K562 (cell line): ENCODE measurements around the gene MRPS10. TPM values are rescaled to one million over a fixed set of nuclear protein-coding genes. Genes with fewer than 3 reads are reported as not detected.

Experiments
- FOXK2 ChIP-seq, 2 experiments: fragments of 450-650 bp; IDR thresholded peaks in 1 of 2; conservative IDR thresholded peaks in 1 of 2; 2 replicates each; pipeline ENCODE4 v1.6.1; 2016; ENCODE audit warnings: low read depth in 2 of 2, mild to moderate bottlenecking in 1 of 2
- NR2F6 ChIP-seq: fragments of 450-650 bp; formaldehyde crosslinking; IDR thresholded peaks from 2 replicates; pipeline ENCODE4 v1.4.0; 2020; ENCODE audit warnings: mild to moderate bottlenecking
- PHTF2 ChIP-seq: fragments of 250-450 bp; sonication (Bioruptor Pico); IDR thresholded peaks from 2 replicates; pipeline ENCODE4 v1.5.0; 2021; ENCODE audit warnings: mild to moderate bottlenecking
- polyA plus RNA-seq, 8 experiments: library from polyadenylated mRNA; depleted of rRNA in 4 of 8; stranded (reverse) in 5 of 8; unstranded in 3 of 8; fragments of >200 nt; fragmentation: Nextera tagmentation in 2 of 8; fragmentation: Illumina TruSeq in 1 of 8; extraction: Ambion mirVana in 2 of 8; extraction: Trizol in 1 of 8; gene quantifications; 2 replicates each; pipeline versions ENCODE4 v1.2.1 to v1.2.3, GENCODE V29; 2011 to 2014; ENCODE audit warnings: inconsistent platforms in 1 of 8, missing spikeins in 1 of 8
- total RNA-seq, 7 experiments: library from RNA; depleted of rRNA in 6 of 7; stranded (reverse); fragments of >200 nt in 6 of 7; fragmentation: Illumina TruSeq in 2 of 7; extraction: Trizol in 2 of 7; gene quantifications; 2 replicates each; pipeline versions ENCODE4 v1.2.1 to v1.2.3, GENCODE V29; 2011 to 2021; ENCODE audit warnings: low replicate concordance in 1 of 7
- TF ChIP-seq, protein P1 (sequence below): fragments of 450-650 bp; IDR thresholded peaks from 2 replicates; pipeline ENCODE4 v1.6.1; 2016; ENCODE audit warnings: low read depth
- TF ChIP-seq, protein P2 (sequence below): fragments of 450-650 bp; formaldehyde crosslinking; IDR thresholded peaks from 2 replicates; pipeline ENCODE4 v1.4.0; 2020; ENCODE audit warnings: mild to moderate bottlenecking
- TF ChIP-seq, protein P3 (sequence below): fragments of 450-650 bp; IDR thresholded peaks from 2 replicates; pipeline ENCODE4 v1.6.1; 2018; ENCODE audit not compliant: partially characterized antibody
- TF ChIP-seq, protein P4 (sequence below): fragments of 250-450 bp; sonication (Bioruptor Pico); IDR thresholded peaks from 2 replicates; pipeline ENCODE4 v1.4.0; 2020; ENCODE audit warnings: mild to moderate bottlenecking

MRPS10 gene
- total and polyA plus RNA-seq, 9 of the 15 experiments (the other 6 are each of a cell fraction or from before 2014, with no cell fraction given) = 48.6 to 166 (median 93.7) TPM

DNA sequence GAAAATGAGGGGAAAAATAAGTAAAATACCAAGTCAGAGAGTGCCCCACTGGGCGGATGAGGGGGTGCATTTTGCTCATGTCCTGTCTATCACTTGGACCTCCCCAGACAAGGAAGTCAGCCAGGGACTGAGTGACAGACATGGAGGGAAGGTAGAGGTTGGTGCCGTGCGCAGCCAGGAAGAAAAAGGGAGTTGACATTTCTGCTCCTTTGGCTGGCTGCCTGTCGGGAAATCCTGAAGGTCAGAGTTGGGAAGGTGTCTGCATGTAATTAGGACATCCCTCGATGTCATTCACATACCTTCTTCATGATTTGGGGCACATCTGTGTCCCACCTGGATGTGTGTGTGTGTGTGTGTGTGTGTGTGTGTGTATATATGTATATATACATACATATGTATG, 35.6 kb downstream of the MRPS10 start (continued):
- TF ChIP-seq, protein P1, sequence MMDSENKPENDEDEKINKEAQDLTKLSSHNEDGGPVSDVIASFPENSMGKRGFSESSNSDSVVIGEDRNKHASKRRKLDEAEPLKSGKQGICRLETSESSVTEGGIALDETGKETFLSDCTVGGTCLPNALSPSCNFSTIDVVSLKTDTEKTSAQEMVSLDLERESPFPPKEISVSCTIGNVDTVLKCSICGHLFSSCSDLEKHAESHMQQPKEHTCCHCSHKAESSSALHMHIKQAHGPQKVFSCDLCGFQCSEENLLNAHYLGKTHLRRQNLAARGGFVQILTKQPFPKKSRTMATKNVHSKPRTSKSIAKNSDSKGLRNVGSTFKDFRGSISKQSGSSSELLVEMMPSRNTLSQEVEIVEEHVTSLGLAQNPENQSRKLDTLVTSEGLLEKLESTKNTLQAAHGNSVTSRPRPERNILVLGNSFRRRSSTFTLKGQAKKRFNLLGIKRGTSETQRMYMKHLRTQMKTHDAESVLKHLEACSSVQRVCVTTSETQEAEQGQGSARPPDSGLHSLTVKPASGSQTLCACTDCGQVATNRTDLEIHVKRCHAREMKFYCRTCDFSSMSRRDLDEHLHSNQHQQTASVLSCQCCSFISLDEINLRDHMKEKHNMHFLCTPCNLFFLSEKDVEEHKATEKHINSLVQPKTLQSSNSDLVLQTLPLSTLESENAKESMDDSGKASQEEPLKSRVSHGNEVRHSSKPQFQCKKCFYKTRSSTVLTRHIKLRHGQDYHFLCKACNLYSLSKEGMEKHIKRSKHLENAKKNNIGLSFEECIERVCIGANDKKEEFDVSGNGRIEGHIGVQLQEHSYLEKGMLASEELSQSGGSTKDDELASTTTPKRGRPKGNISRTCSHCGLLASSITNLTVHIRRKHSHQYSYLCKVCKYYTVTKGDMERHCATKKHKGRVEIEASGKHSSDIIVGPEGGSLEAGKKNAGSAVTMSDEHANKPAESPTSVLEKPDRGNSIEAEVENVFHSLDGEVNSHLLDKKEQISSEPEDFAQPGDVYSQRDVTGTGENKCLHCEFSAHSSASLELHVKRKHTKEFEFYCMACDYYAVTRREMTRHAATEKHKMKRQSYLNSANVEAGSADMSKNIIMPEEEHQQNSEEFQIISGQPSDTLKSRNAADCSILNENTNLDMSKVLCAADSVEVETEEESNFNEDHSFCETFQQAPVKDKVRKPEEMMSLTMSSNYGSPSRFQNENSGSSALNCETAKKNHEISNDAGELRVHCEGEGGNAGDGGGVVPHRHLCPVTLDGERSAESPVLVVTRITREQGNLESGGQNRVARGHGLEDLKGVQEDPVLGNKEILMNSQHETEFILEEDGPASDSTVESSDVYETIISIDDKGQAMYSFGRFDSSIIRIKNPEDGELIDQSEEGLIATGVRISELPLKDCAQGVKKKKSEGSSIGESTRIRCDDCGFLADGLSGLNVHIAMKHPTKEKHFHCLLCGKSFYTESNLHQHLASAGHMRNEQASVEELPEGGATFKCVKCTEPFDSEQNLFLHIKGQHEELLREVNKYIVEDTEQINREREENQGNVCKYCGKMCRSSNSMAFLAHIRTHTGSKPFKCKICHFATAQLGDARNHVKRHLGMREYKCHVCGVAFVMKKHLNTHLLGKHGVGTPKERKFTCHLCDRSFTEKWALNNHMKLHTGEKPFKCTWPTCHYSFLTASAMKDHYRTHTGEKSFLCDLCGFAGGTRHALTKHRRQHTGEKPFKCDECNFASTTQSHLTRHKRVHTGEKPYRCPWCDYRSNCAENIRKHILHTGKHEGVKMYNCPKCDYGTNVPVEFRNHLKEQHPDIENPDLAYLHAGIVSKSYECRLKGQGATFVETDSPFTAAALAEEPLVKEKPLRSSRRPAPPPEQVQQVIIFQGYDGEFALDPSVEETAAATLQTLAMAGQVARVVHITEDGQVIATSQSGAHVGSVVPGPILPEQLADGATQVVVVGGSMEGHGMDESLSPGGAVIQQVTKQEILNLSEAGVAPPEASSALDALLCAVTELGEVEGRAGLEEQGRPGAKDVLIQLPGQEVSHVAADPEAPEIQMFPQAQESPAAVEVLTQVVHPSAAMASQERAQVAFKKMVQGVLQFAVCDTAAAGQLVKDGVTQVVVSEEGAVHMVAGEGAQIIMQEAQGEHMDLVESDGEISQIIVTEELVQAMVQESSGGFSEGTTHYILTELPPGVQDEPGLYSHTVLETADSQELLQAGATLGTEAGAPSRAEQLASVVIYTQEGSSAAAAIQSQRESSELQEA = no peak
- TF ChIP-seq PHTF2 = no peak
- TF ChIP-seq, protein P2, sequence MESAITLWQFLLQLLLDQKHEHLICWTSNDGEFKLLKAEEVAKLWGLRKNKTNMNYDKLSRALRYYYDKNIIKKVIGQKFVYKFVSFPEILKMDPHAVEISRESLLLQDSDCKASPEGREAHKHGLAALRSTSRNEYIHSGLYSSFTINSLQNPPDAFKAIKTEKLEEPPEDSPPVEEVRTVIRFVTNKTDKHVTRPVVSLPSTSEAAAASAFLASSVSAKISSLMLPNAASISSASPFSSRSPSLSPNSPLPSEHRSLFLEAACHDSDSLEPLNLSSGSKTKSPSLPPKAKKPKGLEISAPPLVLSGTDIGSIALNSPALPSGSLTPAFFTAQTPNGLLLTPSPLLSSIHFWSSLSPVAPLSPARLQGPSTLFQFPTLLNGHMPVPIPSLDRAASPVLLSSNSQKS (CRISPR knock-in tag) = no peak
- no peak for TF ChIP-seq NR2F6 (CRISPR knock-in tag)
- TF ChIP-seq, protein P3, sequence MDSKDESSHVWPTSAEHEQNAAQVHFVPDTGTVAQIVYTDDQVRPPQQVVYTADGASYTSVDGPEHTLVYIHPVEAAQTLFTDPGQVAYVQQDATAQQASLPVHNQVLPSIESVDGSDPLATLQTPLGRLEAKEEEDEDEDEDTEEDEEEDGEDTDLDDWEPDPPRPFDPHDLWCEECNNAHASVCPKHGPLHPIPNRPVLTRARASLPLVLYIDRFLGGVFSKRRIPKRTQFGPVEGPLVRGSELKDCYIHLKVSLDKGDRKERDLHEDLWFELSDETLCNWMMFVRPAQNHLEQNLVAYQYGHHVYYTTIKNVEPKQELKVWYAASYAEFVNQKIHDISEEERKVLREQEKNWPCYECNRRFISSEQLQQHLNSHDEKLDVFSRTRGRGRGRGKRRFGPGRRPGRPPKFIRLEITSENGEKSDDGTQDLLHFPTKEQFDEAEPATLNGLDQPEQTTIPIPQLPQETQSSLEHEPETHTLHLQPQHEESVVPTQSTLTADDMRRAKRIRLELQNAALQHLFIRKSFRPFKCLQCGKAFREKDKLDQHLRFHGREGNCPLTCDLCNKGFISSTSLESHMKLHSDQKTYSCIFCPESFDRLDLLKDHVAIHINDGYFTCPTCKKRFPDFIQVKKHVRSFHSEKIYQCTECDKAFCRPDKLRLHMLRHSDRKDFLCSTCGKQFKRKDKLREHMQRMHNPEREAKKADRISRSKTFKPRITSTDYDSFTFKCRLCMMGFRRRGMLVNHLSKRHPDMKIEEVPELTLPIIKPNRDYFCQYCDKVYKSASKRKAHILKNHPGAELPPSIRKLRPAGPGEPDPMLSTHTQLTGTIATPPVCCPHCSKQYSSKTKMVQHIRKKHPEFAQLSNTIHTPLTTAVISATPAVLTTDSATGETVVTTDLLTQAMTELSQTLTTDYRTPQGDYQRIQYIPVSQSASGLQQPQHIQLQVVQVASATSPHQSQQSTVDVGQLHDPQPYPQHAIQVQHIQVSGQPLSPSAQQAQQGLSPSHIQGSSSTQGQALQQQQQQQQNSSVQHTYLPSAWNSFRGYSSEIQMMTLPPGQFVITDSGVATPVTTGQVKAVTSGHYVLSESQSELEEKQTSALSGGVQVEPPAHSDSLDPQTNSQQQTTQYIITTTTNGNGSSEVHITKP = peak; percentile 87
- TF ChIP-seq FOXK2 (conservative IDR thresholded peaks at IDR 0.05 in 1 of 2, IDR thresholded peaks at IDR 0.05 in 1 of 2; ENCODE audit: low read depth in 2 of 2) = peak in 1 of 2 experiments; percentile 65; a peak in 2 of 4 replicates
- TF ChIP-seq, protein P4, sequence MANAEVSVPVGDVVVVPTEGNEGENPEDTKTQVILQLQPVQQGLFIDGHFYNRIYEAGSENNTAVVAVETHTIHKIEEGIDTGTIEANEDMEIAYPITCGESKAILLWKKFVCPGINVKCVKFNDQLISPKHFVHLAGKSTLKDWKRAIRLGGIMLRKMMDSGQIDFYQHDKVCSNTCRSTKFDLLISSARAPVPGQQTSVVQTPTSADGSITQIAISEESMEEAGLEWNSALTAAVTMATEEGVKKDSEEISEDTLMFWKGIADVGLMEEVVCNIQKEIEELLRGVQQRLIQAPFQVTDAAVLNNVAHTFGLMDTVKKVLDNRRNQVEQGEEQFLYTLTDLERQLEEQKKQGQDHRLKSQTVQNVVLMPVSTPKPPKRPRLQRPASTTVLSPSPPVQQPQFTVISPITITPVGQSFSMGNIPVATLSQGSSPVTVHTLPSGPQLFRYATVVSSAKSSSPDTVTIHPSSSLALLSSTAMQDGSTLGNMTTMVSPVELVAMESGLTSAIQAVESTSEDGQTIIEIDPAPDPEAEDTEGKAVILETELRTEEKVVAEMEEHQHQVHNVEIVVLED (CRISPR knock-in tag) = no peak
